ENCODE results near the gene ADCY4.

ADCY4 gene

GRCh38 chr14:24283796-24284460, 50.9 kb downstream of the ADCY4 start:
- peaks cover 62% of the 10 kb centered on the region for H3K4me1 Mint-ChIP-seq (ENCODE audit: low read depth)
- H3K9me3 Mint-ChIP-seq: no peaks in the 10 kb centered on the region
- H3K27ac Mint-ChIP-seq: peak overlapping the region; percentile 73
- intact Hi-C loops (cut with micrococcal nuclease): no loop called here
- H3K27me3 Mint-ChIP-seq: no peaks in the 10 kb centered on the region
- H3K4me3 Mint-ChIP-seq: no peak overlapping the region
- H3K36me3 Mint-ChIP-seq (ENCODE audit: low read depth): no peaks in the 10 kb centered on the region

- peaks cover 68% of the 10 kb centered on the region for H3K4me1 Mint-ChIP-seq (ENCODE audit: low read depth)
- no peaks in the 10 kb centered on the region for H3K9me3 Mint-ChIP-seq
Observed at GRCh38 chr14:24282736-24283135, 52.1 kb downstream of the ADCY4 start.

DNA sequence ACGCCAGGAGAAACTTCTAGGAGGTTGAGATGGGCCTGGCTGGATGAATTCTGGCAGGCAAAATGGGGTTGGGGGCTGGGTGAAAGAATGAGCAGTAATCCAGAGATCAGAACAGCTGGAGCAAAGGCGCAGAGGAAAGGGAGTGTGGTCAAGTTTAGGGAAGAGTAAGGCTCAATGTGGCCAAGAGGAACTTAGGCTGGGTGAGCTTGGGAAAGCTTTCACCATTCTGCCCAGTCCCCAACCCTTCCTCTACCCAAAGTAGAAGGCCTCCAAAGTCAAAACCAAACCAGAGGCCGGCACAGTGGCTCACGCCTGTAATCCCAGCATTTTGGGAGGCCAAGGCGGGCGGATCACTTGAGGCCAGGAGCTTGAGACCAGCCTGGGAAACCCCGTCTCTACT, 53.2 kb downstream of the ADCY4 start:
- intact Hi-C loops (cut with micrococcal nuclease): no loop called here
- Mint-ChIP-seq H3K27me3 (no peaks in the 10 kb centered on the region), H3K27ac (peak overlapping the region; percentile 86), H3K36me3 (ENCODE audit: low read depth) (peaks cover 8% of the 10 kb centered on the region), H3K9me3 (no peaks in the 10 kb centered on the region), H3K4me3 (no peak overlapping the region), H3K4me1 (ENCODE audit: low read depth) (peaks cover 74% of the 10 kb centered on the region)

More at GRCh38 chr14:24282736-24283135, 52.1 kb downstream of the ADCY4 start:
- Mint-ChIP-seq H3K27ac (peak overlapping the region; percentile 86), H3K27me3 (no peaks in the 10 kb centered on the region), H3K4me3 (no peak overlapping the region), H3K36me3 (ENCODE audit: low read depth) (peaks cover 8% of the 10 kb centered on the region)
- intact Hi-C loops (cut with micrococcal nuclease): no loop called here

DNA sequence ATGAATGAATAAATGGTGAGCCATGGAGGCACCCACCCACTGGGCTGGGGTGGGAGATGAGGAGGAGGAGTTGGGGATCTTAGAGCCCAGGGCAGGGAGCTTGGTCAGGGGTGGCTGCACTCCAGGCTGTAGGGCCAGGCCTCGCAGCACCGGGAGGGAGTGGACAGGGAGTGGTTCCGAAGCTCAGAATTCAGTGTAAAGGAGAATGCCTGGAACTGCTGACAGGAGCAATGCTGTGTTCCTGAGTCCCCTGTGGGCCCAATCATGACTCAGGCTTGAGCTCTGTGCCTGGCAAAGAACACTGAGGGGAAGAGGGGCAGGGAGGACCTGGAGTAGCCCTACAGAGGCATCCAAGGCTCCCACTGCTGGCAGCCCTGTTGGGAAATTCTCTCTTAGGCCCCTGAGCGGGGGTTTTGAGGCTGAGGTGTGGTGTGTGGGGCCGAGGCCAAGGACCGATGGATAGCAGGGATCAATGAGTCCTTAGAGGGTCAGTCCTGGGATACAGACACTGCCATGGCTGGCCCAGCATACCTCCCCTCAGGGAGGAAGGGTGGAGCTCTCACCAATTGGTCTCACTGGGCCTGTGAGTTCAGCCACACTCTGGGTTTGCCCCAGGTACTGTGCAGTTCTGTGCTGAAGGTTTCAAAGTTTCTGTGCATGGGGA, 53.9 kb downstream of the ADCY4 start:
- Mint-ChIP-seq H3K4me1 (ENCODE audit: low read depth) (peaks cover 79% of the 10 kb centered on the region), H3K4me3 (no peak overlapping the region), H3K9me3 (no peaks in the 10 kb centered on the region), H3K27ac (peak overlapping the region; percentile 86), H3K36me3 (ENCODE audit: low read depth) (peaks cover 8% of the 10 kb centered on the region), H3K27me3 (no peaks in the 10 kb centered on the region)
- intact Hi-C loops (cut with micrococcal nuclease): no loop called here

DNA sequence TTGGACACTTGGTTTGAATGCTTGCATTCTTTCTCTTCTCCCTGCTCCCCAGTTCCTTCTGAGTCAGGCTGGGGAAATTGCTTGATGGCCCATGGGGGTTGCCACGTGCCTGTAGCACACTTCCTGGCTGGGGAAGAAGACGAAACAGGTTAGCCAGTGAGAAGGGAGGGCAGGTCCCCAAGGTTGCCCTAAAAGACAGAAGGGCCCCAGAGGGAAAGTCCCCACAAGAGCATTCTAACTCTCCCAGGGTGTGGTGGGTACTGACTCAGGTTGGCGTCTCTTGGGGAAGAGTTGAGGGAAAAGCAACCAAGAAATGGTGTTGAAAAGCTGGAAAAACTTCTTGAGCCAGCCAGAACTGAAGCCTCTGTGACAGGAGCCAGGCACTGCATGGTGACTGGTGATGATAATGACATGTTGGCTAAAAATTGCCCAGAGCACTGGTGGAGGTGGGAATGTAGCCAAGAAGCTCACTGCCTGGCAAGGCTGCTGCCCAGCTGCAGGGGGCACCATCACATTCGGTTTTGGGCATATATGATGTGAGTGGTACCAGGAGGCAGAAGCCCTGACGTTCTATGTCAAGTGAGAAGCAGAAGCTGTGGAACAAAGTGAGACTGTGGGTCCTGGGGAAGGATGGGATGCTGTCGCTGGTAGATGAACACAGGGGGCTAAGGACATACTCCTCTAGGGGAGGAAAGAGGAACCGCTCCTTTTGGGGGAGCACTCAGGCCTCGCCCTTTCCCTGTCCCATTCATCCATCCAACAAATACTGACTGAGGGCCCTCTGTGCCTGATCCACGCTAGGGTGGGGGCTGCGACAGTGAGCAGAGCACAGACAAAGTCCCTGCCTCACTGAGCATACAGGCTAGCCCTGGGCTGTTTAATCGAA, 55.3 kb downstream of the ADCY4 start:
- intact Hi-C loops (cut with micrococcal nuclease): loop anchor here (1.0 kb wide), 1 partner anchor 18 kb away; no protein-coding TSS in a partner anchor
- H3K27me3 Mint-ChIP-seq: no peaks in the 10 kb centered on the region
- H3K4me3 Mint-ChIP-seq: no peak overlapping the region
- H3K9me3 Mint-ChIP-seq: no peaks in the 10 kb centered on the region
- peak overlapping the region; percentile 86 for H3K27ac Mint-ChIP-seq
- H3K4me1 Mint-ChIP-seq (ENCODE audit: low read depth): peaks cover 87% of the 10 kb centered on the region
- H3K36me3 Mint-ChIP-seq (ENCODE audit: low read depth): peaks cover 8% of the 10 kb centered on the region

- peak overlapping the region; percentile 86 for H3K27ac Mint-ChIP-seq
- H3K4me1 Mint-ChIP-seq (ENCODE audit: low read depth): peaks cover 87% of the 10 kb centered on the region
- intact Hi-C loops (cut with micrococcal nuclease): no loop called here
Observed at GRCh38 chr14:24278424-24278823, 56.4 kb downstream of the ADCY4 start.

DNA sequence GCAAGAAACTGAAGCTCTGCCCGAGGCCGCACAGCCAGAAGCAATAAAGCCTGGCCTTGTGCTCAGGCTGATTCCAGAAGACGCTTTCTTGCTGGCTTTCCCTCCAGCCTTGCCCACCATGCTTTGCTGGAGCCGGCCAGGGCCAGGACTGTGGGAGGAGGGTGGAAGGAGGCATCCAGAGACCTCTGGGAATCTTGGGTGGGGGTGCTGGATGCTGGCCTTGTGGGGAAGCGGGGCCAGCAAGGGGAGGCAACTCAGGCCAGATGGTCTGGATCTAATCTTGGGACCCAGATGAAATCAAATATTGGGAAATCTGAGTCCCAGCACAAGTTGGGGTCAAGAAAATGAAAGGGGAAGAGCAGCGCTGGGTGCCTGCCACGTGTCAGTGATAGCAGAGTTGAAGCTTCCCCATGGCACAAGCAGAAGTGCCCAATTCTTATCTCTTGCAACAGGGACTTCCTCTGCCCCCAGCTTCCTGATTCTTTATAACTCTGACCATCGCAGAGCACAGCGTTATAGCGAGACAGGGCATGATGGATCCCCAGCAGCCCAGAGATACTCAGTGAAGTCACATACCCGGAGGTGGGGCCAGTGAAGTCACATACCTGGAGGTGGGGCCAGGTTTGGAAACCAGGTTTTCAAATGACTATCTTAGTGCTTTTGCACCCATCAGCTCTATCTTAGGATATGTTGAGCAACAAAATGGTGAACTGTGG, 57.1 kb downstream of the ADCY4 start:
- Mint-ChIP-seq H3K4me3 (peak overlapping the region; percentile 41), H3K9me3 (no peaks in the 10 kb centered on the region), H3K27me3 (no peaks in the 10 kb centered on the region), H3K36me3 (ENCODE audit: low read depth) (peaks cover 8% of the 10 kb centered on the region), H3K27ac (peak overlapping the region; percentile 86), H3K4me1 (ENCODE audit: low read depth) (peaks cover 92% of the 10 kb centered on the region)
- intact Hi-C loops (cut with micrococcal nuclease): no loop called here

More at GRCh38 chr14:24278424-24278823, 56.4 kb downstream of the ADCY4 start:
- Mint-ChIP-seq H3K9me3 (no peaks in the 10 kb centered on the region), H3K27me3 (no peaks in the 10 kb centered on the region), H3K4me3 (peak overlapping the region; percentile 35), H3K36me3 (ENCODE audit: low read depth) (peaks cover 8% of the 10 kb centered on the region)

DNA sequence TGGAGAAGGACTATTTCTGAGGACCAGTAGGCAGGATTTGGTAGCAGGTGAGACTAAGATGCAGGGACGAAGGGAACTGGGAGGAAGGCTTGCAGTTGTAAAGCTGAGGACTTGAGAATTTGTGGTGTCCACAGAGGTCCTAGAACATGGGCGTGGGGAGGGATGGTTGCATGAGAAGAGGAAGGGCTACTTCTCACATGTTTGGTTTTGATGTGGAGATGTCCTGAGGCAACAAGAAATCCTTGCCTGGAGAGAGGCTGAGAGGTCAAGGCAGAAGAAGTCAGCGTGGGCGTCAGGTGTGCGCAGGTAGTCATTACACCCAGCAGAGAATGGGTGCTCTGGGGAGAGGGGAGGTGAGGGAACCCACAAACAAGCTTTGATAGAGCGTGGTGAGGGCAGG, 57.8 kb downstream of the ADCY4 start:
- Mint-ChIP-seq H3K9me3 (no peaks in the 10 kb centered on the region), H3K27me3 (no peaks in the 10 kb centered on the region), H3K36me3 (ENCODE audit: low read depth) (peaks cover 8% of the 10 kb centered on the region), H3K27ac (peak overlapping the region; percentile 86), H3K4me3 (peak overlapping the region; percentile 44), H3K4me1 (ENCODE audit: low read depth) (peaks cover 92% of the 10 kb centered on the region)
- intact Hi-C loops (cut with micrococcal nuclease): no loop called here

GRCh38 chr14:24274101-24274543, 60.7 kb downstream of the ADCY4 start:
- Mint-ChIP-seq H3K27ac (peak overlapping the region; percentile 79), H3K4me1 (ENCODE audit: low read depth) (peaks cover 80% of the 10 kb centered on the region), H3K4me3 (no peak overlapping the region), H3K27me3 (no peaks in the 10 kb centered on the region), H3K36me3 (ENCODE audit: low read depth) (peaks cover 20% of the 10 kb centered on the region), H3K9me3 (no peaks in the 10 kb centered on the region)
- intact Hi-C loops (cut with micrococcal nuclease): no loop called here

GRCh38 chr14:24273422-24273998, 61.4 kb downstream of the ADCY4 start:
- peaks cover 23% of the 10 kb centered on the region for H3K36me3 Mint-ChIP-seq (ENCODE audit: low read depth)
- H3K27me3 Mint-ChIP-seq: no peaks in the 10 kb centered on the region
- H3K4me3 Mint-ChIP-seq: no peak overlapping the region
- intact Hi-C loops (cut with micrococcal nuclease): no loop called here
- H3K4me1 Mint-ChIP-seq (ENCODE audit: low read depth): peaks cover 74% of the 10 kb centered on the region
- H3K27ac Mint-ChIP-seq: peak overlapping the region; percentile 79
- no peaks in the 10 kb centered on the region for H3K9me3 Mint-ChIP-seq

DNA sequence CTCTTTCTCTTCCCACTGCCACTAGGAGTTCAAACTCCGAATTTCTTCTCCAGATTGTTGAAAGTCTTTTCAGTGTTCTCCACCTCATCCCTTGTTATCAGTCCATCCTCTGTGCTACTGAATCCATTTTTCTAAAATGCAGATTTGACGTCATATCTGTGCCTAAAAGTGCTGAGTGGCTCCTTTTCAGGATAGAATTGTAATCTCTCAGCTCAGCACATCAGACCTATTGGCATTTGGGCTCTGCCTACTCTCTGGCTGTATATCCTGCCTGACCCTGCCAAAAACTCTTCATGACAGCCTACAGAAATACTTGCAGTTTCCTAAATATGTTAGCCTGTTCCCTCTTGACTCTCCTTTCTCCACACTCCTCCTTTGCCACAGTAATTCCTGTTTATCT, 62.4 kb downstream of the ADCY4 start:
- peaks cover 29% of the 10 kb centered on the region for H3K36me3 Mint-ChIP-seq (ENCODE audit: low read depth)
- H3K27ac Mint-ChIP-seq: peak overlapping the region; percentile 79
- peaks cover 64% of the 10 kb centered on the region for H3K4me1 Mint-ChIP-seq (ENCODE audit: low read depth)
- intact Hi-C loops (cut with micrococcal nuclease): no loop called here
- no peaks in the 10 kb centered on the region for H3K9me3 Mint-ChIP-seq
- H3K4me3 Mint-ChIP-seq: peak overlapping the region; percentile 90
- H3K27me3 Mint-ChIP-seq: no peaks in the 10 kb centered on the region

- Mint-ChIP-seq H3K4me3 (peak overlapping the region; percentile 90), H3K27ac (peak overlapping the region; percentile 79), H3K27me3 (no peaks in the 10 kb centered on the region), H3K9me3 (no peaks in the 10 kb centered on the region), H3K4me1 (ENCODE audit: low read depth) (peaks cover 64% of the 10 kb centered on the region), H3K36me3 (ENCODE audit: low read depth) (peaks cover 35% of the 10 kb centered on the region)
- intact Hi-C loops (cut with micrococcal nuclease): loop anchor here (2.0 kb wide), 1 partner anchor 29 kb away; the partner anchor contains the start of gene TINF2
Observed at GRCh38 chr14:24271834-24272263, 63.0 kb downstream of the ADCY4 start.

Data from dendritic cell treated with granulocyte-macrophage colony-stimulating factor and Interleukin-4, amounts not matched to agents 40 ng/mL and 50 ng/mL, for 4 days (primary cell).